ENCODE data around the gene SESN2. TPM values are rescaled to one million over a fixed set of nuclear protein-coding genes. Genes with fewer than 3 reads are reported as not detected.

SESN2 gene
- total and polyA plus RNA-seq, 4 donors: 5.8 to 17.6 (median 13.4) TPM

- Histone ChIP-seq H3K9me3 (ENCODE audit: control insufficient read depth, insufficient read depth, low read length) (no peaks in the 10 kb centered on the region), H3K36me3 (ENCODE audit: control insufficient read depth, insufficient read depth, low read length) (peaks cover 6% of the 10 kb centered on the region), H3K4me3 (ENCODE audit: low read depth, low read length) (no peak overlapping the region), H3K4me1 (ENCODE audit: control insufficient read depth, insufficient read depth, low read length) (no peaks in the 10 kb centered on the region), H3K27ac (ENCODE audit: low read depth, low read length) (no peak overlapping the region), H3K27me3 (ENCODE audit: control insufficient read depth, insufficient read depth, low read length) (no peaks in the 10 kb centered on the region)
- 43% methylated on average over 3 of the region's 5 CpGs for WGBS (ENCODE audit: insufficient coverage)
- no peak for DNase-seq (ENCODE audit: low read depth in 4 of 6, low spot score in 6 of 6)
Measured at GRCh38 chr1:28266920-28267322, 7.6 kb downstream of the SESN2 start.

GRCh38 chr1:28267633-28268032, 8.3 kb downstream of the SESN2 start:
- Histone ChIP-seq H3K27me3 (ENCODE audit: control insufficient read depth, insufficient read depth, low read length) (no peaks in the 10 kb centered on the region), H3K4me3 (ENCODE audit: low read depth, low read length) (no peak overlapping the region), H3K4me1 (ENCODE audit: control insufficient read depth, insufficient read depth, low read length) (no peaks in the 10 kb centered on the region), H3K27ac (ENCODE audit: low read depth, low read length) (no peak overlapping the region), H3K9me3 (ENCODE audit: control insufficient read depth, insufficient read depth, low read length) (no peaks in the 10 kb centered on the region), H3K36me3 (ENCODE audit: control insufficient read depth, insufficient read depth, low read length) (peaks cover 13% of the 10 kb centered on the region)
- DNase-seq (ENCODE audit: low read depth in 4 of 6, low spot score in 6 of 6): no peak
- 60% methylated on average over 1 of the region's 2 CpGs for WGBS (ENCODE audit: insufficient coverage)

- Histone ChIP-seq H3K4me1 (ENCODE audit: control insufficient read depth, insufficient read depth, low read length) (no peaks in the 10 kb centered on the region), H3K36me3 (ENCODE audit: control insufficient read depth, insufficient read depth, low read length) (peaks cover 29% of the 10 kb centered on the region), H3K9me3 (ENCODE audit: control insufficient read depth, insufficient read depth, low read length) (no peaks in the 10 kb centered on the region), H3K27me3 (ENCODE audit: control insufficient read depth, insufficient read depth, low read length) (no peaks in the 10 kb centered on the region), H3K4me3 (ENCODE audit: low read depth, low read length) (no peak overlapping the region), H3K27ac (ENCODE audit: low read depth, low read length) (no peak overlapping the region)
- no peak for DNase-seq (ENCODE audit: low read depth in 4 of 6, low spot score in 6 of 6)
- no CpG with 5 or more reads among the region's 2 CpGs for WGBS (ENCODE audit: insufficient coverage)
Measured at GRCh38 chr1:28269529-28269928, 10.2 kb downstream of the SESN2 start.

GRCh38 chr1:28272215-28272852, 13.0 kb downstream of the SESN2 start:
- Histone ChIP-seq H3K27me3 (ENCODE audit: control insufficient read depth, insufficient read depth, low read length) (no peaks in the 10 kb centered on the region), H3K4me3 (ENCODE audit: low read depth, low read length) (no peak overlapping the region), H3K9me3 (ENCODE audit: control insufficient read depth, insufficient read depth, low read length) (no peaks in the 10 kb centered on the region), H3K27ac (ENCODE audit: low read depth, low read length) (no peak overlapping the region), H3K4me1 (ENCODE audit: control insufficient read depth, insufficient read depth, low read length) (no peaks in the 10 kb centered on the region), H3K36me3 (ENCODE audit: control insufficient read depth, insufficient read depth, low read length) (peaks cover 46% of the 10 kb centered on the region)
- DNase-seq (ENCODE audit: low read depth in 4 of 6, low spot score in 6 of 6): no peak
- 94% methylated on average over 18 of the region's 20 CpGs for WGBS (ENCODE audit: insufficient coverage)

GRCh38 chr1:28273216-28273860, 14.0 kb downstream of the SESN2 start:
- no peak overlapping the region for H3K4me3 ChIP-seq (ENCODE audit: low read depth, low read length)
- H3K36me3 ChIP-seq (ENCODE audit: control insufficient read depth, insufficient read depth, low read length): peaks cover 53% of the 10 kb centered on the region
- no peaks in the 10 kb centered on the region for H3K27me3 ChIP-seq (ENCODE audit: control insufficient read depth, insufficient read depth, low read length)
- 69% methylated on average over 16 of the region's 17 CpGs for WGBS (ENCODE audit: insufficient coverage)
- H3K9me3 ChIP-seq (ENCODE audit: control insufficient read depth, insufficient read depth, low read length): no peaks in the 10 kb centered on the region
- no peaks in the 10 kb centered on the region for H3K4me1 ChIP-seq (ENCODE audit: control insufficient read depth, insufficient read depth, low read length)
- no peak overlapping the region for H3K27ac ChIP-seq (ENCODE audit: low read depth, low read length)
- no peak for DNase-seq (ENCODE audit: low read depth in 4 of 6, low spot score in 6 of 6)

- no peaks in the 10 kb centered on the region for H3K27me3 ChIP-seq (ENCODE audit: control insufficient read depth, insufficient read depth, low read length)
- peaks cover 4% of the 10 kb centered on the region for H3K4me1 ChIP-seq (ENCODE audit: control insufficient read depth, insufficient read depth, low read length)
- 100% methylated on average over 3 of the region's 5 CpGs for WGBS (ENCODE audit: insufficient coverage)
- peaks cover 71% of the 10 kb centered on the region for H3K36me3 ChIP-seq (ENCODE audit: control insufficient read depth, insufficient read depth, low read length)
- H3K4me3 ChIP-seq (ENCODE audit: low read depth, low read length): no peak overlapping the region
- no peaks in the 10 kb centered on the region for H3K9me3 ChIP-seq (ENCODE audit: control insufficient read depth, insufficient read depth, low read length)
- H3K27ac ChIP-seq (ENCODE audit: low read depth, low read length): no peak overlapping the region
- DNase-seq (ENCODE audit: low read depth in 4 of 6, low spot score in 6 of 6): no peak
Measured at GRCh38 chr1:28278763-28279162, 19.4 kb downstream of the SESN2 start.

- H3K4me1 ChIP-seq (ENCODE audit: control insufficient read depth, insufficient read depth, low read length): peaks cover 4% of the 10 kb centered on the region
- no peak overlapping the region for H3K4me3 ChIP-seq (ENCODE audit: low read depth, low read length)
- no peaks in the 10 kb centered on the region for H3K27me3 ChIP-seq (ENCODE audit: control insufficient read depth, insufficient read depth, low read length)
- 100% methylated on average over 4 of the region's 7 CpGs for WGBS (ENCODE audit: insufficient coverage)
- DNase-seq (ENCODE audit: low read depth in 4 of 6, low spot score in 6 of 6): no peak
- H3K27ac ChIP-seq (ENCODE audit: low read depth, low read length): no peak overlapping the region
- no peaks in the 10 kb centered on the region for H3K9me3 ChIP-seq (ENCODE audit: control insufficient read depth, insufficient read depth, low read length)
- peaks cover 64% of the 10 kb centered on the region for H3K36me3 ChIP-seq (ENCODE audit: control insufficient read depth, insufficient read depth, low read length)
Measured at GRCh38 chr1:28279721-28280120, 20.4 kb downstream of the SESN2 start.

- WGBS (ENCODE audit: insufficient coverage): 75% methylated on average over 8 of the region's 8 CpGs
- H3K36me3 ChIP-seq (ENCODE audit: control insufficient read depth, insufficient read depth, low read length): peaks cover 60% of the 10 kb centered on the region
- H3K27ac ChIP-seq (ENCODE audit: low read depth, low read length): no peak overlapping the region
- peaks cover 4% of the 10 kb centered on the region for H3K4me1 ChIP-seq (ENCODE audit: control insufficient read depth, insufficient read depth, low read length)
- DNase-seq (ENCODE audit: low read depth in 4 of 6, low spot score in 6 of 6): no peak
- no peak overlapping the region for H3K4me3 ChIP-seq (ENCODE audit: low read depth, low read length)
- no peaks in the 10 kb centered on the region for H3K9me3 ChIP-seq (ENCODE audit: control insufficient read depth, insufficient read depth, low read length)
- H3K27me3 ChIP-seq (ENCODE audit: control insufficient read depth, insufficient read depth, low read length): no peaks in the 10 kb centered on the region
Measured at GRCh38 chr1:28280501-28280900, 21.2 kb downstream of the SESN2 start.

- Histone ChIP-seq H3K4me3 (ENCODE audit: low read depth, low read length) (no peak overlapping the region), H3K9me3 (ENCODE audit: control insufficient read depth, insufficient read depth, low read length) (no peaks in the 10 kb centered on the region), H3K27me3 (ENCODE audit: control insufficient read depth, insufficient read depth, low read length) (no peaks in the 10 kb centered on the region), H3K27ac (ENCODE audit: low read depth, low read length) (no peak overlapping the region), H3K36me3 (ENCODE audit: control insufficient read depth, insufficient read depth, low read length) (peaks cover 55% of the 10 kb centered on the region), H3K4me1 (ENCODE audit: control insufficient read depth, insufficient read depth, low read length) (peaks cover 4% of the 10 kb centered on the region)
- no peak for DNase-seq (ENCODE audit: low read depth in 4 of 6, low spot score in 6 of 6)
- 65% methylated on average over 2 of the region's 5 CpGs for WGBS (ENCODE audit: insufficient coverage)
Measured at GRCh38 chr1:28280977-28281381, 21.7 kb downstream of the SESN2 start.
